Adrenal gland (tissue), 12 donors: ENCODE measurements around the gene TRMT10A. TPM values are rescaled to one million over a fixed set of nuclear protein-coding genes. Genes with fewer than 3 reads are reported as not detected.
"Not testable (repeated sequence)": the region's sequence is repeated elsewhere in the genome, so short reads cannot be mapped to it uniquely, and the experiment has no call there.

Source experiments
- DNase-seq, 7 donors: peaks; one replicate each; pipeline ENCODE4 v3.0.0-alpha.2; 2019 to 2020
- H3K27ac ChIP-seq, 5 donors: fragments of 200-600 bp; sonication (generic) in 4 of 5; 1 replicate in 3 of 5; 2 replicates in 2 of 5; pipeline versions ENCODE4 v1.5.1 to v1.8.0; 2016 to 2020; ENCODE audit warnings: mild to moderate bottlenecking in 1 of 5
- H3K27me3 ChIP-seq: fragments of 200-600 bp; 2 replicates; pipeline ENCODE4 v1.8.0; 2021
- H3K36me3 ChIP-seq, 2 donors: fragments of 200-600 bp; replicated peaks in 1 of 2; 1 replicate in 1 of 2; 2 replicates in 1 of 2; pipeline versions ENCODE4 v1.5.1 to v1.8.0; 2018 to 2022
- H3K4me1 ChIP-seq, 2 donors: fragments of 200-600 bp; replicated peaks in 1 of 2; 1 replicate in 1 of 2; 2 replicates in 1 of 2; pipeline versions ENCODE4 v1.5.1 to v1.8.0; 2018 to 2021
- H3K4me3 ChIP-seq, 4 donors: fragments of 200-600 bp; sonication (generic) in 3 of 4; one replicate each; pipeline ENCODE4 v1.5.1; 2016 to 2018
- H3K9me3 ChIP-seq, 3 donors: fragments of 200-600 bp; sonication (generic) in 1 of 3; replicated peaks in 1 of 3; 1 replicate in 2 of 3; 2 replicates in 1 of 3; pipeline versions ENCODE4 v1.5.1 to v1.8.0; 2016 to 2021
- POLR2A ChIP-seq, 2 donors: fragments of 450-650 bp; IDR thresholded peaks; one replicate each; pipeline ENCODE4 v1.6.1; 2017; ENCODE audit warnings: antibody characterized with exemption in 2 of 2, mild to moderate bottlenecking in 2 of 2, moderate library complexity in 1 of 2
- WGBS, 4 donors: extraction: QIAGEN DNeasy Blood & Tissue Kit in 2 of 4; methylation state at CpG; one replicate each; pipeline versions ENCODE4 v1.1.5 to v1.1.7; 2013 to 2017; 5-methylcytosine and 5-hydroxymethylcytosine counted together
- intact Hi-C, 2 donors: fragments of 100-400 bp; cut with DNase I; formaldehyde crosslinking; loops; one replicate each; pipeline versions ENCODE4 v1.14.1 to v1.15.0; 2022 to 2023
- polyA plus RNA-seq, 3 donors: library from polyadenylated mRNA; stranded (reverse); fragments of 200-250 nt in 2 of 3; fragments of 350-450 nt in 1 of 3; fragmentation: Illumina TruSeq in 1 of 3; extraction: RNeasy Lipid Tissue Mini Kit (QIAGEN cat#74804) in 1 of 3; gene quantifications; one replicate each; pipeline ENCODE4 v1.2.3, GENCODE V29; 2013 to 2014
- total RNA-seq, 9 donors: library from RNA; depleted of rRNA in 4 of 9; stranded (reverse); fragments of >200 nt in 4 of 9; fragments of 120-200 nt in 1 of 9; fragmentation: NEBNext Ultra II Directional in 1 of 9; extraction: Animal tissue kit (Norgen Biotek cat#: 25700) in 1 of 9; gene quantifications; one replicate each; pipeline versions ENCODE4 v1.1.0 to v1.2.4, GENCODE V29; 2013 to 2023
- TF ChIP-seq, protein P1 (sequence below), 6 experiments: fragments of 450-650 bp in 4 of 6; fragments of 200-600 bp in 2 of 6; sonication (generic) in 1 of 6; IDR thresholded peaks; 1 replicate in 5 of 6; 2 replicates in 1 of 6; pipeline versions ENCODE4 v1.5.1 to v1.8.0; 2016 to 2021; ENCODE audit warnings: antibody characterized with exemption in 6 of 6, mild to moderate bottlenecking in 2 of 6, moderate library complexity in 1 of 6
- donor health status: healthy with polysubstance abuse.
- donor health status: Bipolar disorder and iron deficiency.
- donor health status: DM: yes; HTN: yes; CAD: no.
- donor health status: DM: no; HTN: no; CAD: no.
- donor health status: DM: no; HTN: no; CAD: no.
- donor health status: DM: yes; HTN: yes; CAD: no.

Gene TRMT10A
- total and polyA plus RNA-seq, 12 donors: 2.1 to 20.4 (median 5.3) TPM

DNA sequence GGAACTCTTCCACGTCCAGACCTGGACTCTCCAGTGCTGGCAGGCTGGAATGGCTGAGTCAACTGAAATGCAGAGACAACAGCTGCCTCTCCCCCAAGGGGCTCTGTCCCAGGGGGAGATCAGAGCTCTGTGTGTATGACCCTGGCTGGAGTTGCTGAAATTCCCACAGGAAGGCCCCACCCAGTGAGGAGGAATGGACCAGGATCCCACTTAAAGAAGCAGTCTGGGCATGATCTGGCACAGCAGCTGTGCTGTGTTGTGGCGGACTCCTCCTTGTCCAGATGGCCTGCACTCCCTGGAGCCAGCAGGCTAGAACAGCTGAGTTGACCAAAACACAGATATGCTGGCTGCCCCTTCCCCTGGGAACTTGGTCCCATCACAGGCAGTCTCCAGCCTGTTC, 27.6 kb downstream of the TRMT10A start:
- no peak overlapping the region for H3K27ac ChIP-seq
- no peaks in the 10 kb centered on the region for H3K9me3 ChIP-seq
- intact Hi-C loops: no loop called here
- 23 to 54% (median 37%) methylated on average over 1 to 2 of the region's 2 CpGs for WGBS, 4 donors
- no peak overlapping the region for H3K4me3 ChIP-seq
- H3K36me3 ChIP-seq: no peaks in the 10 kb centered on the region
- no peaks in the 10 kb centered on the region for H3K4me1 ChIP-seq
- H3K27me3 ChIP-seq: no peaks in the 10 kb centered on the region
- TF ChIP-seq, protein P1, sequence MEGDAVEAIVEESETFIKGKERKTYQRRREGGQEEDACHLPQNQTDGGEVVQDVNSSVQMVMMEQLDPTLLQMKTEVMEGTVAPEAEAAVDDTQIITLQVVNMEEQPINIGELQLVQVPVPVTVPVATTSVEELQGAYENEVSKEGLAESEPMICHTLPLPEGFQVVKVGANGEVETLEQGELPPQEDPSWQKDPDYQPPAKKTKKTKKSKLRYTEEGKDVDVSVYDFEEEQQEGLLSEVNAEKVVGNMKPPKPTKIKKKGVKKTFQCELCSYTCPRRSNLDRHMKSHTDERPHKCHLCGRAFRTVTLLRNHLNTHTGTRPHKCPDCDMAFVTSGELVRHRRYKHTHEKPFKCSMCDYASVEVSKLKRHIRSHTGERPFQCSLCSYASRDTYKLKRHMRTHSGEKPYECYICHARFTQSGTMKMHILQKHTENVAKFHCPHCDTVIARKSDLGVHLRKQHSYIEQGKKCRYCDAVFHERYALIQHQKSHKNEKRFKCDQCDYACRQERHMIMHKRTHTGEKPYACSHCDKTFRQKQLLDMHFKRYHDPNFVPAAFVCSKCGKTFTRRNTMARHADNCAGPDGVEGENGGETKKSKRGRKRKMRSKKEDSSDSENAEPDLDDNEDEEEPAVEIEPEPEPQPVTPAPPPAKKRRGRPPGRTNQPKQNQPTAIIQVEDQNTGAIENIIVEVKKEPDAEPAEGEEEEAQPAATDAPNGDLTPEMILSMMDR (IDR thresholded peaks at IDR 0.05): no peak
- TF ChIP-seq POLR2A (IDR thresholded peaks at IDR 0.05): no peak
- no peak for DNase-seq

DNA sequence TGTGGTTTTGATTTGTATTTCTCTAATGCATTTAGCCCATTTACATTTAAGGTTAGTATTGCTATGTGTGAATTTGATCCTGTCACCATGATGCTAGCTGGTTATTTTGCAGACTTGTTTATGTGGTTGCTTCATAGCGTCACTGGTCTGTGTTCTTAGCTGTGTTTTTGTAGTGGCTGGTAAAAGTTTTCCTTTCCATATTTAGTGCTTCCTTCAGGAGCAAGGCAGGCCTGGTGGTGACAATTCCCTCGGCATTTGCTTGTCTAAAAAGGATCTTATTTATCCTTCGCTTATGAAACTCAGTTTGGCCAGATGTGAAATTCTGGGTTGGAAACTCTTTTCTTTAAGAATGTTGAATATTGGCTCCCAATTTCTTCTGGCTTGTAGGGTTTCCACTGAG, 29.1 kb downstream of the TRMT10A start:
- H3K27ac ChIP-seq, H3K27me3 ChIP-seq, H3K4me1 ChIP-seq, H3K4me3 ChIP-seq, H3K9me3 ChIP-seq, DNase-seq, H3K36me3 ChIP-seq, intact Hi-C loops: not testable (repeated sequence)
- WGBS, 4 donors: 82 to 89% (median 85%) methylated on average over 3 of the region's 3 CpGs

DNA sequence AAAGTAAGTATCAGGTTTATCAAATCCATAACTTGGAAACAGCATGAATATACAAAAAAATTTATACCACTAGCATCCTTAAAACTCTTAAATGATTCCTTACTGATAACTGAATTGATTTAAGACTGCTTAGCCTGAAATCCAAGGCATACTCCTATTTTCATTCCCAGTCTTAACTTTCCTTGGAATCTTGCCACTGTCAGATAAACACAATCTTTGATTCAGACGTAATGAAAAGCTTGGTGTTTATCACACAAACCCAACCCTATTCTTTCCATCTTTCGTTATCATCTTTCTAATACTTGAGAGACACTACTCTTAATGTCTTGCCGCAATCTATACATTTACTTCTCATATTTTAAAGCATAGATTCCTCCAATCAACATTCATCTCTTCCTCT, 33.9 kb downstream of the TRMT10A start:
- intact Hi-C loops: no loop called here
- no peak overlapping the region for H3K4me3 ChIP-seq
- no peaks in the 10 kb centered on the region for H3K4me1 ChIP-seq
- DNase-seq: no peak
- H3K27ac ChIP-seq: no peak overlapping the region
- TF ChIP-seq, protein P1 (IDR thresholded peaks at IDR 0.05): no peak
- TF ChIP-seq POLR2A (IDR thresholded peaks at IDR 0.05): no peak
- WGBS, 4 donors: 52 to 55% (median 53%) methylated on average over 3 of the region's 3 CpGs
- no peaks in the 10 kb centered on the region for H3K27me3 ChIP-seq
- H3K9me3 ChIP-seq: no peaks in the 10 kb centered on the region
- H3K36me3 ChIP-seq: no peaks in the 10 kb centered on the region

DNA sequence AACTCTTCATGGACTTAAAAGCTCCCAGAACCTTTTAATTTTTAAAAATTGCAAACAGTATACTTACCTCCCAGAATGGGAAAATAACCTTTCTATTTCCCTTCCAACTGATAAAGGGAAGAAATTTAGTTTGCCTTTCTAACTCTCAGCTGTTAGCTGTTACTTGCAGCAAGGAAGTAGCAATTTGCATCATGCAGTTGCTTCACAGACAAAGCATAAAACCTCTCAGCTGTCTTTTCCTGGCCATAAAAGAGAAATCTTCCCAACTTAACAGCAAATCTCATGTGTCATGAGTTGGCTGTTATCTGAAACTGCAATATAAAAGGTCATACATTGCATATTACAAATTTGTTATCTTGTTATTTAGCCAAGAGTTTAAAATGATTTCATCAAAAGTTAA, 34.6 kb downstream of the TRMT10A start:
- DNase-seq: no peak
- intact Hi-C loops: no loop called here
- no peak for TF ChIP-seq POLR2A (IDR thresholded peaks at IDR 0.05)
- TF ChIP-seq, protein P1 (IDR thresholded peaks at IDR 0.05): no peak
- no peak overlapping the region for H3K27ac ChIP-seq
- no peaks in the 10 kb centered on the region for H3K9me3 ChIP-seq
- no peak overlapping the region for H3K4me3 ChIP-seq
- H3K4me1 ChIP-seq: no peaks in the 10 kb centered on the region
- H3K27me3 ChIP-seq: no peaks in the 10 kb centered on the region
- H3K36me3 ChIP-seq: no peaks in the 10 kb centered on the region

DNA sequence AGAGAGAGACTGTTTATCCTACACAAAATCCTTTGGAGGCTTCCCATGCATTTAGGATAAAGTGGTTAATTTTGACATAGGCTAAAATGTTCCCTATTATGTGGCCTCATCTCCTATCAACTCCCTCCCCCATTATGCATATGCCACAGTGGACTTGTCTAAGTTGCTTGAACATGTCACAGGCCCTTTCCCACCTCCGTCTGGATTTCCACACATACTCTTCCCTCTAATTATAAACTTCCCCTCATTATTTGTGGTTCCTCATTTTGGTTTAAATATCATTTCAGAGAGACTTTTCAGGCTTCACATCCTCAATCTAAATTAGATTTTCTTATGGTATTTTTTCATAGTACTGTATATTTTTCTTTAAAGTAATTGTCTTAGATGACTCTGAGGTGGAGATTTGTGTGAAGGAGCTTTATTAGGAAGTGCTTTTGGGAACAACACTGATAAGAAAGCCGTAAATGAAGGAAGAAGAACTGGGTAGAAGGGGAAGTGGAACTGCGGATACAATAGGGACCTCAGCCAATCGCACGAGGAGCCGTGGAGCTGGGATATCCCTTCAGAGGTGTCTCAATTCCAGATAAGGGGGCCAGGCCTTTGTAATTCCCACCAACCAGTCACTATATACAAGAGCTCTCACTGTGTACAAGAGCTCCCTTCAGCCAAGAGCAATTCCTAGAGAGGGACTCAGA, 45.1 kb downstream of the TRMT10A start:
- intact Hi-C loops: no loop called here
- no peak overlapping the region for H3K27ac ChIP-seq
- no peaks in the 10 kb centered on the region for H3K4me1 ChIP-seq
- no peak for DNase-seq
- TF ChIP-seq, protein P1 (IDR thresholded peaks at IDR 0.05): no peak
- TF ChIP-seq POLR2A (IDR thresholded peaks at IDR 0.05): no peak
- H3K27me3 ChIP-seq: no peaks in the 10 kb centered on the region
- 60 to 70% (median 67%) methylated on average over 6 of the region's 6 CpGs for WGBS, 4 donors
- no peaks in the 10 kb centered on the region for H3K9me3 ChIP-seq
- no peaks in the 10 kb centered on the region for H3K36me3 ChIP-seq
- no peak overlapping the region for H3K4me3 ChIP-seq
